Erythroblast (primary cell): Measurements from ENCODE around the gene MAP4K5.

Experiments
- DNase-seq, 2 experiments: peaks; one replicate each; lab custom pipeline; 2025; lab: John Stamatoyannopoulos, UW
- GATA1 ChIP-seq: IDR thresholded peaks from 2 replicates; pipeline ENCODE4 v1.6.1; 2011; ENCODE audit warnings: low read depth, mild to moderate bottlenecking, control low read depth, low read length, moderate library complexity
- POLR2A ChIP-seq: IDR thresholded peaks from 2 replicates; pipeline ENCODE4 v1.6.1; 2011; ENCODE audit warnings: mild to moderate bottlenecking, low read length

MAP4K5 gene

DNA sequence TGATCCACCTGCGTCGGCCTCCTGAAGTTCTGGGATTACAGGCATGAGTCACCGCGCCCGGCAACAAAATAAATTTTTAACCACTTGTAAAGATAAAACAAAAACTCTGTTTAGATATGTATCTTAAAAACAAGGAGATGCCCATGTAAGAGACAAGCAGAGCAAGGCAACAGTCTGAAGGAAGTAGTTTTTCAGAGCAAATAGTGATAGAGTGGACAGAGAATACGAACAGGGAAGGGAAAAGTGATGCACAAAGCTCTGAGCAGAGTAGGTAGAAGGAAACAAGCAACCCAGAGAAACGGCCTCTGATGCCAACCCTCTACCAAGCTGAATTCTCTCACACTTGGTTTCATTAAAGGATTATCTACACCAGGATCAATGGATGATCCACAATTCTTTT lies 110.9 kb downstream of the MAP4K5 start:
- TF ChIP-seq GATA1 (no peak), POLR2A (no peak)
- DNase-seq, result no peak

DNA sequence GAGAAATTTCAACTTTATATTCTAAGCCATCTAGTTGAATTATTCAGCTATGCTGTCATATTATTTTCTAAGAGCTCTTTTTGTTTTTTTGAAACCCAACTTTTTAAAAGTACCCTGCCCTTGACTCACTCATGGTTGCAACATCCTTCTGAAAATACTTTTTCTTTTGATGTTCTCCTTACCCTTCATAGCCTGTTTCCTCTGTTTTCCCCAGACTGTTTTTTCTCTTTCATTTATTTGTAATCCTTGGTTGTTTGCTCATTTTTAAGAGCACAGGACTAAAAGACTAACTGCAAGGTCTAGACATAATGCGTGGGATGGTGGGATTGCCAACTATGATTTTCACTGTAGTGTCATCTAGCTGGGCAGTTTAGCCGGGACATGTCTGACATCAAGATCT lies 114.5 kb downstream of the MAP4K5 start:
- no peak for TF ChIP-seq GATA1
- no peak for TF ChIP-seq POLR2A
- no peak for DNase-seq

DNA sequence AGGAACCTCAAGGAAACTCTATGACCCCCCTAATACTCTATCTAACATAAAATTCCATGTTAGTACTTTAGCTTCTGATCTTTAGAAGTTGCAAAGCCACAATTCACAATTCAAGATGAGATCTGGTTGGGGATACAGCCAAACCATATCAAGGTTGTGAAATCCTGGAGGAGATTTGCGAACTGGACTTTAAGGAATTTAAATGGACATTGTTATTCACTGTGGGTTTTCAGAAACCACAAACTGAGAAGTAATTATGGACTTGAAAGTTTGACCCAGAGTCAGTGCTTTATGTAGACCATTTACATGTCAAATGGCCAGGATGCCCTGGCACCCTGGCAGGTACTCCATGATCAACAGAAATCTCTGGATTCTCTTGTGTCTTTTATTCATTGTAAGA lies 121.4 kb downstream of the MAP4K5 start:
- no peak for TF ChIP-seq POLR2A
- TF ChIP-seq GATA1, result no peak

DNA sequence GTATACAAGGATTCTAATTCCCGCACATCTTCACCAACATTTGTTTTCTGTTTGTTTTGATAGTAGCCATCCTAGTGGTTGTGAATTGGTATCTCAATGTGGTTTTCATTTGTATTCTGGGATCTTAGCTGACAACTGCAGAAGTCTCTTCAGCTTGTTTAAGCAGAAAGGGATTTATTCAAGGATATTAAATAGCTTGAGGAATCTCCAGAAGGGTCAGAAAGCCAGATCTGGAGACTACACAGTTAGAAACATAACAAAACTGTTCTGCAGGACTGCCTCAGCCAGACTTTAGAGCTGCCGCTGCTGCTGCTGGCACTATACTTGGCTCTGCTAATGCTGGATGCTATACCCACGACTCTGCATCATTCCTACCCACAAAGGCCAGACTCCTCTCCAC lies 122.3 kb downstream of the MAP4K5 start:
- no peak for TF ChIP-seq GATA1
- no peak for DNase-seq

More for the DNA sequence above, 121.4 kb downstream of the MAP4K5 start:
- no peak for DNase-seq

DNA sequence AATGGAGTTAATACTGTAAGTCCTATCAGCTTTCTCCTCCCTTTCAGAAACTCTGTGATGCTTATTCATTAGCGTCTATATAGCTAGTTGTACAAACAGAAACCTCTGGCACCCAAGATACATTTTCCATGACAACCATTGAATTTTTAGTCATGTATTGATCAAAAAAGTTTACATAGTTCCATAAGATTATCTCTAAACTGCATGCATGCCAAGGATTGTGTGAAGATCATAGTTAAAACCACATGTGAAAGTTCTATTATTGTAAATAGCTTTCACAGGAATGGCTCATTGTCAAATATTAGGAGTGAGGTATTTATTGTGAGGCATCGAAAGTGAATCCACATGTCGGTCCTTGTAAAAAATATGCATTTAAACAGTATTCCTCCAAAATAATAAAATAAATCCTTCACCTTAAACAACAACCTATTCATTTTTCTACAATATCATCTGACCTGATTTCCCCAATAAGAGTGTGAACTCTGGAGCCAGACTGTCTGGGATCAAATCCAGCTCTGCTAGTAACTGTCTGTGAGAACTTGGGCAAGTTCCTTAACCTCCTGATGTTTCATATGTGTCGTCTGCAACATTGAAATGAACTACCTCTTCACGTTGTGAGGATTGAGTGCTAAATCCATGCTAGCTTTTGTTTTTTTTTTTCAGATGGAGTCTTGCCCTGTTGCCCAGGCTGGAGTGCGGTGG lies 125.1 kb downstream of the MAP4K5 start:
- TF ChIP-seq POLR2A, result no peak
- TF ChIP-seq GATA1, result no peak
- DNase-seq, result no peak

DNA sequence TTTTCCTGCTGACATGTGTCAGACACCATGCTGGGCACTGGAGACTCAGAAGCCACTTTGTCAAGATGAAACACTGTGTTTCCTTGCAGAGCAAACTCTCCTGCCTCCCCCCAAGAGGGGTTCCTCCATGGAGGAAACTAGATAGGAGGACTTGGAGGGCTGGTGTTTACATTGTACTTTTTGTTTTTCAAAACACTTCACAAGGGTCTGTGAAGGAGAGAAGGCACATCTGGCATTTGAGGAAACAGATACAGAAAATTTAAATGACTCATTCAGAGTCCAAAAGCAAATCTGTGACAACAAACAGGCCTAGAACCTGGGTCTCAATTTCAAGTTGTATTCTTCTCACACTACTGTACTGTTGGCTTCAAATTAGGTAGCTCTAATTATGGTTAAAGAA lies 128.9 kb downstream of the MAP4K5 start:
- TF ChIP-seq GATA1 (no peak), POLR2A (no peak)
- no peak for DNase-seq

DNA sequence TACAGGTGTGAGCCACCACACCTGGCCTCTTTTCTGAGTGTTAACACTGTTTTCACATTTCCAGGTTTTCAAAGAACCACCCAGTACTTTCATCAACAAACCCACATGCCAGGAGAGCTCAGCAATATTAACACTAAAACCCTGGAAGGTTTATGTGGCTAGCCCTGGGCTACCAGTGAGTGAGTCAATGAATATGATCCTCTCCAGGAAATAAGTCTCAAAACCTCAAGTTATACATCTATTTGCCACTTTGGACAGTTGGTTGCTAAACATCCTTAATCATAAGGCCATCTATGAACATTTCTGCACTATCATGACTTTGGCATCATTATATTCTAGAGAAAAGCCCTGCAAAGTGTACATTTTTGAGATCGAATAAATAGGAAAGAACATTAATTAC lies 129.4 kb downstream of the MAP4K5 start:
- DNase-seq, result no peak
- TF ChIP-seq POLR2A (no peak), GATA1 (no peak)

DNA sequence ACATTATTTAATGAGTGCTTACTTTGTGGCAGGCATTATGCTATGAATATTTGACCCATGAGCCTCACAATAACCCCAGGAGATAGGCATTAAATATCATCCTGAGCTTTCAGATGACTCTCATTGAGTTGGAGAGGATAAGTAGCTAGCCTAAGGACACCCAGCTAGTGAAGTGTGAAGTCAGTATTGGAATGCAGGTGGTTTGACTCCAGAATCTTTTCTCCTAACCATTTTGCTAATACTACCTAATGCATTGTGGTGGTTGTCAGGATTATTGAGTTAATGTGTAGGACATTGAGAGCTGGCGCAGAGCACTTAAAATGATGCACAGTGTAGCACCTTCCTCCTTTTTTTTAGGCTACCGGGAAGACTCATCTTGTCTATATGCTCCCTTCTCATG lies 131.9 kb downstream of the MAP4K5 start:
- TF ChIP-seq POLR2A (no peak), GATA1 (no peak)
- no peak for DNase-seq

DNA sequence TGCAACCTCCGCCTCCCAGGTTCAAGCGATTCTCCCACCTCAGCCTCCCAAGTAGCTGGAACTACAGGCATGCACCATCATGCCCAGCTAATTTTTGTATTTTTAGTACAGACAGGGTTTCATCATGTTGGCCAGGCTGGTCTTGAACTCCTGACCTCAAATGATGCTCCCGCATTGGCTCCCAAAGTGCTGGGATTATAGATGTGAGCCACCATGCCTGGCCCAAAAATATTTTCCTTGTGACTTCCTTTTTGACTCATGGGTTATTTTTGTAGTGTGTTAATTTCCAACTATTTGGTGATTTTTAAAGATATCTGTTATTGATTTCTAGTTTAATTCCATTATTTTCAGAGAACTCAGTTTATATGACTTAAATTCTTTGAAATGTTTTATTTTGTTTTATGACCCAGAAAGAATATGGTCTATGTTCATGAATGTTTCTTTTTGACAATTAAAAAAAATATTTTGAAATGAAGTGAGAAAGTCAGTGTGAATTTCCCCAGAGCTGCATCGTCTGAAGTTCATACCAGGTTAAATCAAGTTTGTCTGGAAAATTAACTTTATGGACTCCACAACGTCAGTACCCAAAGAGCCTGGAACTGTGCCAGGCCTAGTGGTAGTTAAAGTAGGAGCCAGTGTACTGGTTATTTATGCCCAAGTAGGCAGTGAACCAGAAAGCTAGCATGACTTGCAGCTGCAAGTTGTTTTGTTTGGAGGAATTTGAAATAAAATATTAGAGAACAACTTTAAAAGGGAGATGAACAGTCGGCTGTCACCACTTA lies 132.9 kb downstream of the MAP4K5 start:
- DNase-seq, result peak; percentile 17 to 24
- TF ChIP-seq POLR2A (no peak), GATA1 (no peak)

DNA sequence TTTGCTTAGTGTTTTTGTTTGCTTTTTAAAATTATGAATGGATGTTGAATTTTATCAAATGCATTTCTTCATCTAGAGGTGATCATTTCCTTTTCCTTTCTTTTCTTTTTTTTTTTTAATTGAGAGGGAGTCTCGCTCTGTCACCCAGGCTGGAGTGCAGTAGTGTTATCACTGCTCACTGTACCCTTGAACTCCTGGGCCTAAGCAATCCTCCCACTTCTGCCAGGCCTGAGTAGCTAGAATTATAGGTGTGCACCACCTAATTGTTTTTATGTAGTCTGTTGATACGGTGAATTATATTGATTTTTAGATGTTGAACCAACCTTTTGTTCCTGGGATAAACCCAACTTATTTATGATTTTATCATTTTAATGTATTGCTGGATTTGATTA lies 134.2 kb downstream of the MAP4K5 start:
- no peak for TF ChIP-seq POLR2A
- no peak for TF ChIP-seq GATA1
- no peak for DNase-seq

DNA sequence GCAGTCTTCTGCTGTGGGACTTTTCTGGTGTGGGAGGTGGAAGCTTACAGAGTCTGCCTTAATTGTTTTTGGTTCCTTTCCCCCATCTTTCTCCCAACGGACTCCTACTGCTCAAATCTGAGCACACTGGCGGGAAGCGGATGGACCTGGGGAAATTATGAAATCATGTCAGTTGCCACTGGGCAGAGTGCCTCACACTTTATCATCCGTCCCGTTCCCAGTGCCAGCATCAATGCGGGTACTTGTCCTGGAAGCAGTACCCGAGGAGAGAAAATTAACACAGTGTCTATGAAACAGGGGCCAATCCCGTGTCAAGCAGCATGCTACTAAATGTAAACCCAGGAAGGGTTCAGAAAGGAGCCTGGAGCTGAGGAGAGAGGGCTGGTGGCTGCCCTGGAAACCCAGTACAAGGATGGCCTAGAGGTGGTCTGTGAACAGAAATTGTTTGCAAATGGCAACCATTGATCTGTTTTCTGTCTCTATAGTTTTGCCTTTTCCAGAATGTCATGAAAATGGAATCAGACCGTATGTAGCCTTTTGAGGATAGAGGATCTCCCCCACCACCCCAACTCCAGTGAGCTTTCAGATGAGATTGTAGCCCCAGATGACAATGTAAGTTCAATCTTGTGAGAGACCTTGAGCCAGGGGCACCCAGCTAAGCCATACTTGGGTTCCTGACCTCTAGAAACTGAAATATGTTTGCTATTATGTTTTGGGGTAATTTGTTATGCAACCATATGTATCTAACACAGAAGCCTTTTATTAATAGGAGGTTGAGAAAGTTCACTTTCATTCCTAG lies 134.8 kb downstream of the MAP4K5 start:
- no peak for DNase-seq
- TF ChIP-seq GATA1 (no peak), POLR2A (no peak)

DNA sequence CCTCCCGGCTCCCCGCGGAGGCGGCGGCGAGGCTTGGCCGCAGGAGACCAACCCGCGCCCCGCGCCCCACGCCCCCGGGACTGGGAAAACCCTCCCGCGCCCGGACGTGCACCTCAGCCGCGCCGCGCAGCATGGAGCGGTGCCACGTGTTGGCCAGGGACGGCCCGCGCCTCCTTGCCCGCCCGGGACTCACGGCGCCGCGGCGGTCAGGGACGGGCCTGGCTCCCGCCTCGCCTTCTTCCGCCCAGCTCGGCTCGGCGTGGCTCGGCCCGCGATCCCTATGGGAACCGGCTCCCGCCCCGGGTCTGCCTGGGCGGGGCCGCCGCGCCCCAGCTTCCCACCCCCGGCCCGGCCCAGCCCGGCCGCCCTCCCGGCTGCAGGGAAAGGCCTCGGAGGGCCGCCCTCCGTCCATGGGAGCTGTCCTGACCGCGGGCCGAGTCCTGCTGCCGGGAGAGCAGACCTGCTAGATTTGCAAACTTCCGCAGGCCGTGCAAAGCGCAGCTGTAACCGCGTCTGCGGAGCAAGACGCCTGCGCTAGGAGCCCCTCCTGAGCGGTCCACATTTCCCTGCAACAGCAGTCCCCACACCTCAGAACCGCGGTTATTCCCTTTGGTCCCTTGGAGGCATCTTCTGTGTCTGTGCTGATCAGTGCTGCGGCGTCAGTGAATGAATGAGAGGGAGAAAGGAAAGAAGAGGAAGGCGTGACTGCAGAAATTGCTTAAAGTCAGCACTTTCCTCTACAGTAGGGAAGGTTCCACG lies 135.6 kb downstream of the MAP4K5 start, which contains the start of gene CDKL1:
Gene CDKL1, minus strand, starts transcription at position 251 of the 759 bp plus-strand sequence. CDS start 1,013 bp downstream, outside the sequence.
- DNase-seq, result peak; percentile 61 to 63
- TF ChIP-seq POLR2A, result no peak
- TF ChIP-seq GATA1, result no peak

DNA sequence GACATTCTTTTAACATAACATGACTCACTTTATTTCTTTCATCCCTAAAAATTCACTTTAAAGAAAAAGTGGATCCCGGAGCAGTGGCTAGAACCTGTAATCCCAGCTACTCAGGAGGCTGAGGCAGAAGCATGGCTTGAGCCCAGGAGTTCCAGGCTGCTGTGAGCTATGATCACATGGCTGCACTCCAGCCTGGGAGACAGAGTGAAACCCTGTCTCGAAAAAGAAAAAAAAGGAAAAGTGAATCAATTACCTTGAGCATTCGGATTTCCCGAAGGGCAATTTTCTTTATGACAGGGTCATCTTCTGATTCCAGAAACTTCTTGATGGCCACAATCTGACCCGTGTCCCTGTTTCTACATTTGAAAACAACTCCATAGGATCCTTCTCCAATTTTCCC lies 136.9 kb downstream of the MAP4K5 start:
- TF ChIP-seq GATA1 (no peak), POLR2A (no peak)
- DNase-seq, result no peak

DNA sequence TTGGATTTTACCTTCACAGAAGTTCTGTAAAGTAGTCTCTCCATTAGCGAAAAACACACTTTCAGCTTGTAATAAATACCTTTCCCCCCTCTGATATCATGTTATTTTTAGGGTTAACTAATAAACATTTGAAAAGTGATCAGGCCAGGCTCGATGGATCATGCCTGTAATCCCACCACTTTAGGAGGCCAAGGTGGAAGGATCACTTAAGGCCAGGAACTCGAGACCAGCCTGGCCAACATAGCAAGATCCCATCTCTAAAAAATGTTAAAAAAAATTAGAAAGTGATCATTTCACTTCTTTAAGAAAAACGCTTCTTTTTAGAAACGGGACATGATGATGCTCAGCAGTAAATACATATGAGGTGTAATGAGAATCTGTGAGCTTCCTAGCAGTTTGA lies 137.7 kb downstream of the MAP4K5 start:
- no peak for TF ChIP-seq GATA1
- no peak for TF ChIP-seq POLR2A
- DNase-seq, result no peak
